Naive thymus-derived CD8-positive, alpha-beta T cell (primary cell): ENCODE results near the gene CACNA2D3. TPM values are rescaled to one million over a fixed set of nuclear protein-coding genes. Genes with fewer than 3 reads are reported as not detected.

ENCODE experiments used
- ATAC-seq, 2 donors: fragments of 150-1000 bp; cut with Tn5 transposase in 1 of 2; sonication (Bioruptor Pico), chemical (Tn5 transposase) in 1 of 2; 1 replicate in 1 of 2; 2 replicates in 1 of 2; pipeline ENCODE4 v1.10.0; 2021; ENCODE audit warnings: mild to moderate bottlenecking in 2 of 2, moderate library complexity in 2 of 2
- POLR2A ChIA-PET: fragments of 350-600 bp; sonication (Branson Sonifier 250); formaldehyde crosslinking; loops from one replicate; lab custom pipeline; 2021; ENCODE audit warnings: antibody characterized with exemption; lab: Charles Lee
- DNase-seq, 10 donors: peaks; one replicate each; pipeline versions ENCODE4 v3.0.0 to v3.0.0-alpha.2; 2020 to 2022
- H3K27ac Mint-ChIP-seq, 10 donors: one replicate each; pipeline ENCODE4 v1.8.0; 2020 to 2022; ENCODE audit warnings: mild to moderate bottlenecking in 10 of 10, mixed read lengths in 10 of 10, moderate library complexity in 4 of 10, inconsistent platforms in 1 of 10
- H3K27me3 Mint-ChIP-seq, 5 donors: one replicate each; pipeline ENCODE4 v1.8.0; 2021 to 2022; ENCODE audit warnings: mixed read lengths in 5 of 5
- H3K36me3 Mint-ChIP-seq, 3 donors: one replicate each; pipeline ENCODE4 v1.8.0; 2020 to 2022; ENCODE audit warnings: mixed read lengths in 3 of 3, mild to moderate bottlenecking in 2 of 3, inconsistent platforms in 1 of 3
- H3K4me1 Mint-ChIP-seq, 4 donors: one replicate each; pipeline ENCODE4 v1.8.0; 2021 to 2022; ENCODE audit warnings: mixed read lengths in 4 of 4
- H3K4me3 Mint-ChIP-seq, 10 donors: one replicate each; pipeline ENCODE4 v1.8.0; 2020 to 2022; ENCODE audit warnings: mild to moderate bottlenecking in 10 of 10, mixed read lengths in 10 of 10, moderate library complexity in 6 of 10, inconsistent platforms in 1 of 10
- H3K9me3 Mint-ChIP-seq, 9 donors: one replicate each; pipeline ENCODE4 v1.8.0; 2020 to 2022; ENCODE audit warnings: mixed read lengths in 9 of 9, mild to moderate bottlenecking in 3 of 9, inconsistent platforms in 1 of 9, moderate library complexity in 1 of 9
- polyA plus RNA-seq, 3 donors: library from polyadenylated mRNA; unstranded; fragments of 300-500 nt; fragmentation: Illumina TruSeq; gene quantifications; one replicate each; pipeline ENCODE4 v1.2.3, GENCODE V29; 2021
- total RNA-seq, 8 experiments: library from RNA in 2 of 8; stranded (reverse) in 2 of 8; gene quantifications; one replicate each; pipeline ENCODE4 v1.2.3 and lab custom pipeline; 2021 to 2026

The CACNA2D3 gene
- total and polyA plus RNA-seq, 5 experiments from 2014 or later: not detected

- H3K4me3 Mint-ChIP-seq: no peak overlapping the region
- H3K36me3 Mint-ChIP-seq: no peaks in the 10 kb centered on the region
- DNase-seq (no peak), ATAC-seq (no peak)
- POLR2A ChIA-PET: no interaction called here
- peaks cover 0 to 2% (median 0%) of the 10 kb centered on the region in 4 donors for H3K4me1 Mint-ChIP-seq
- H3K27me3 Mint-ChIP-seq: peaks cover 0 to 1% (median 0%) of the 10 kb centered on the region in 5 donors
- no peak overlapping the region for H3K27ac Mint-ChIP-seq
- no peaks in the 10 kb centered on the region for H3K9me3 Mint-ChIP-seq
Measured at GRCh38 chr3:54817628-54818027, 695.3 kb downstream of the CACNA2D3 start.

- Mint-ChIP-seq H3K4me1 (peaks cover 0 to 2% (median 0%) of the 10 kb centered on the region in 4 donors), H3K27me3 (peaks cover 0 to 1% (median 0%) of the 10 kb centered on the region in 5 donors), H3K36me3 (no peaks in the 10 kb centered on the region), H3K4me3 (no peak overlapping the region), H3K9me3 (no peaks in the 10 kb centered on the region), H3K27ac (no peak overlapping the region)
- POLR2A ChIA-PET: no interaction called here
- no peak for ATAC-seq
- no peak for DNase-seq
Measured at GRCh38 chr3:54818486-54818885, 696.1 kb downstream of the CACNA2D3 start.

- Mint-ChIP-seq H3K4me3 (no peak overlapping the region), H3K27me3 (peaks cover 0 to 1% (median 0%) of the 10 kb centered on the region in 5 donors), H3K27ac (no peak overlapping the region), H3K36me3 (no peaks in the 10 kb centered on the region), H3K9me3 (no peaks in the 10 kb centered on the region), H3K4me1 (peaks cover 0 to 2% (median 0%) of the 10 kb centered on the region in 4 donors)
- POLR2A ChIA-PET: no interaction called here
- ATAC-seq: no peak
- DNase-seq: no peak
Measured at GRCh38 chr3:54818942-54819341, 696.6 kb downstream of the CACNA2D3 start.

- ATAC-seq: no peak
- POLR2A ChIA-PET: no interaction called here
- Mint-ChIP-seq H3K4me1 (peaks cover 0 to 2% (median 0%) of the 10 kb centered on the region in 4 donors), H3K27ac (no peak overlapping the region), H3K4me3 (no peak overlapping the region), H3K9me3 (no peaks in the 10 kb centered on the region), H3K27me3 (peaks cover 0 to 2% (median 0%) of the 10 kb centered on the region in 5 donors), H3K36me3 (no peaks in the 10 kb centered on the region)
- DNase-seq: no peak
Measured at GRCh38 chr3:54819946-54820345, 697.6 kb downstream of the CACNA2D3 start.

GRCh38 chr3:54822206-54822605 is 699.9 kb downstream of the CACNA2D3 start:
- no peak overlapping the region for H3K4me3 Mint-ChIP-seq
- H3K27ac Mint-ChIP-seq: no peak overlapping the region
- peaks cover 0 to 2% (median 0%) of the 10 kb centered on the region in 4 donors for H3K4me1 Mint-ChIP-seq
- no peaks in the 10 kb centered on the region for H3K36me3 Mint-ChIP-seq
- H3K27me3 Mint-ChIP-seq: peaks cover 0 to 2% (median 0%) of the 10 kb centered on the region in 5 donors
- no peaks in the 10 kb centered on the region for H3K9me3 Mint-ChIP-seq
- DNase-seq (no peak), ATAC-seq (no peak)
- POLR2A ChIA-PET: no interaction called here

GRCh38 chr3:54826251-54826691 is 703.9 kb downstream of the CACNA2D3 start:
- H3K9me3 Mint-ChIP-seq: peaks cover 0 to 7% (median 0%) of the 10 kb centered on the region in 9 donors
- H3K4me3 Mint-ChIP-seq: no peak overlapping the region
- peaks cover 0 to 2% (median 0%) of the 10 kb centered on the region in 4 donors for H3K4me1 Mint-ChIP-seq
- no peak overlapping the region for H3K27ac Mint-ChIP-seq
- peaks cover 0 to 2% (median 0%) of the 10 kb centered on the region in 5 donors for H3K27me3 Mint-ChIP-seq
- POLR2A ChIA-PET: no interaction called here
- DNase-seq: no peak
- no peaks in the 10 kb centered on the region for H3K36me3 Mint-ChIP-seq
- ATAC-seq: no peak

- H3K4me1 Mint-ChIP-seq: no peaks in the 10 kb centered on the region
- H3K27ac Mint-ChIP-seq: no peak overlapping the region
- H3K36me3 Mint-ChIP-seq: no peaks in the 10 kb centered on the region
- POLR2A ChIA-PET: no interaction called here
- ATAC-seq (no peak), DNase-seq (no peak)
- H3K9me3 Mint-ChIP-seq: peaks cover 0 to 13% (median 2%) of the 10 kb centered on the region in 9 donors
- no peak overlapping the region for H3K4me3 Mint-ChIP-seq
- H3K27me3 Mint-ChIP-seq: peaks cover 0 to 2% (median 0%) of the 10 kb centered on the region in 5 donors
Measured at GRCh38 chr3:54827056-54827687, 704.8 kb downstream of the CACNA2D3 start.

GRCh38 chr3:54827776-54828175 is 705.4 kb downstream of the CACNA2D3 start:
- ATAC-seq (no peak), DNase-seq (no peak)
- Mint-ChIP-seq H3K9me3 (peaks cover 0 to 13% (median 2%) of the 10 kb centered on the region in 9 donors), H3K36me3 (no peaks in the 10 kb centered on the region), H3K4me3 (no peak overlapping the region), H3K27me3 (peaks cover 0 to 2% (median 0%) of the 10 kb centered on the region in 5 donors), H3K27ac (no peak overlapping the region), H3K4me1 (no peaks in the 10 kb centered on the region)
- POLR2A ChIA-PET: no interaction called here

- ATAC-seq (no peak), DNase-seq (no peak)
- H3K4me1 Mint-ChIP-seq: no peaks in the 10 kb centered on the region
- peaks cover 0 to 13% (median 2%) of the 10 kb centered on the region in 9 donors for H3K9me3 Mint-ChIP-seq
- no peaks in the 10 kb centered on the region for H3K27me3 Mint-ChIP-seq
- H3K4me3 Mint-ChIP-seq: no peak overlapping the region
- H3K27ac Mint-ChIP-seq: no peak overlapping the region
- H3K36me3 Mint-ChIP-seq: no peaks in the 10 kb centered on the region
- POLR2A ChIA-PET: no interaction called here
Measured at GRCh38 chr3:54830658-54831057, 708.3 kb downstream of the CACNA2D3 start.

- H3K4me3 Mint-ChIP-seq: no peak overlapping the region
- H3K36me3 Mint-ChIP-seq: no peaks in the 10 kb centered on the region
- H3K27me3 Mint-ChIP-seq: no peaks in the 10 kb centered on the region
- POLR2A ChIA-PET: no interaction called here
- H3K9me3 Mint-ChIP-seq: peaks cover 0 to 13% (median 2%) of the 10 kb centered on the region in 9 donors
- no peak for DNase-seq
- no peaks in the 10 kb centered on the region for H3K4me1 Mint-ChIP-seq
- ATAC-seq: no peak
- H3K27ac Mint-ChIP-seq: no peak overlapping the region
Measured at GRCh38 chr3:54831112-54831511, 708.8 kb downstream of the CACNA2D3 start.

- H3K36me3 Mint-ChIP-seq: no peaks in the 10 kb centered on the region
- peak overlapping the region in 1 of 10 donors; percentile 10 for H3K27ac Mint-ChIP-seq
- ATAC-seq (no peak), DNase-seq (no peak)
- H3K27me3 Mint-ChIP-seq: no peaks in the 10 kb centered on the region
- no peak overlapping the region for H3K4me3 Mint-ChIP-seq
- H3K4me1 Mint-ChIP-seq: no peaks in the 10 kb centered on the region
- peaks cover 0 to 13% (median 2%) of the 10 kb centered on the region in 9 donors for H3K9me3 Mint-ChIP-seq
- POLR2A ChIA-PET: no interaction called here
Measured at GRCh38 chr3:54832876-54833275, 710.5 kb downstream of the CACNA2D3 start.

- H3K27ac Mint-ChIP-seq: no peak overlapping the region
Measured at GRCh38 chr3:54835701-54836100, 713.3 kb downstream of the CACNA2D3 start.

GRCh38 chr3:54836871-54837270 is 714.5 kb downstream of the CACNA2D3 start:
- DNase-seq (no peak), ATAC-seq (no peak)
- Mint-ChIP-seq H3K4me3 (no peak overlapping the region), H3K4me1 (no peaks in the 10 kb centered on the region), H3K27ac (no peak overlapping the region), H3K36me3 (no peaks in the 10 kb centered on the region), H3K9me3 (peaks cover 0 to 5% (median 0%) of the 10 kb centered on the region in 9 donors), H3K27me3 (no peaks in the 10 kb centered on the region)
- POLR2A ChIA-PET: no interaction called here

More at GRCh38 chr3:54835701-54836100, 713.3 kb downstream of the CACNA2D3 start:
- Mint-ChIP-seq H3K36me3 (no peaks in the 10 kb centered on the region), H3K27me3 (no peaks in the 10 kb centered on the region), H3K9me3 (peaks cover 0 to 7% (median 2%) of the 10 kb centered on the region in 9 donors), H3K4me1 (no peaks in the 10 kb centered on the region), H3K4me3 (no peak overlapping the region)
- POLR2A ChIA-PET: no interaction called here
- DNase-seq (no peak), ATAC-seq (no peak)
